ENCODE measurements around the gene FLRT3.

FLRT3 gene

DNA sequence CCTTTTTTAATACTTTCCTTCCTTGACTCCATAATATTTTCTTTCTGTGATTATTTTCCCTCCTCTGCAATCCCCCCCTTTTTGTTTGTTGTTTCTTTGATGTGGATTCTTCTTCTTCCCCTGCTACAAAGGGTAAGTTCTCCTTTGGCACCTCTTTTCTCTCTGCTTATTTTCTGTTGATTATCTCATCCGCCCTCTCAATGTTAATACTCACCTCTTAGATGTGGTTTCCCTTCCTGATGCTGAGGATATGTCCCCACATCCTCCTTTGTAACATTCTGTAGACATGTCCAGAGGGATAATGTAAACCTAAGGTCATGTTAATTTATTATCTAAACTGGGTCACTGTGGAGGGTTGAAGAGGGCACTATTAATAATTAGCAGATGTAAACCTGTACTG, 17.7 kb downstream of the FLRT3 start:
- DNase-seq (ENCODE audit: low read depth), result no peak

DNA sequence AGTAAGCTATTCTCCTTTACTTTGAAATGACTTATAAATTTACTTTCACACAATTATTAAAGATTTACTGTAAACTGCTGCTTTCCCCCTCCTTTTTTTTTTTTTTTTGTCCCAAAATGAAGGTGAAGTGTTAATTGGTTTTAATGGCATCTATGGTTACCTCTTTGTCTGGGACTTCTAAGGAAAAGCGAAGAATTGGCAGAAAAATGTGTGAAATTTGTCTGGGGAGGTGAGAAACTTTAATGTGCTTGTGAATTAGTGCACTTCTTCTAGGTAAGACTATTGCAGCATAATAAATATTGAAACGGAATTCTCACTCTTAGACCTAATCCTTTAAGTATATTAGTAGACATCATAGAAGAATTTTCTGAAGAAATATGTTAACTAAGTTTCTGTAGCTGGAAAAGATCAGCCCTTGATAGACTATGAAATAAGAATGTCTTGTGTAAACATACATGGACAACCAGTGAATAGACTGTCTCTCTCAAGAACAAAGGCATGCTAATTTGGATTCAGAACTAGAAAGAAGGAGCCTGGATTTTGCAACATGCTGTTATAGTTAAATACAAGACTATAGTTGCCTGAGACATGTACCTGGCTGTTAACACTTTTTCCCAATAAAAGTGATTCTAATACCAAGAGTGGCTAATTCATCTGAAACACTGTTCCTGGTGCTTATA, 23.9 kb downstream of the FLRT3 start:
- no peak for DNase-seq (ENCODE audit: low read depth)

GRCh38 chr20:14312001-14312400, 25.4 kb downstream of the FLRT3 start:
- no peak for DNase-seq (ENCODE audit: low read depth)

- DNase-seq (ENCODE audit: low read depth), result no peak
Observed at GRCh38 chr20:14310977-14311627, 26.3 kb downstream of the FLRT3 start.

GRCh38 chr20:14307956-14308355, 29.5 kb downstream of the FLRT3 start:
- DNase-seq (ENCODE audit: low read depth), result no peak

DNA sequence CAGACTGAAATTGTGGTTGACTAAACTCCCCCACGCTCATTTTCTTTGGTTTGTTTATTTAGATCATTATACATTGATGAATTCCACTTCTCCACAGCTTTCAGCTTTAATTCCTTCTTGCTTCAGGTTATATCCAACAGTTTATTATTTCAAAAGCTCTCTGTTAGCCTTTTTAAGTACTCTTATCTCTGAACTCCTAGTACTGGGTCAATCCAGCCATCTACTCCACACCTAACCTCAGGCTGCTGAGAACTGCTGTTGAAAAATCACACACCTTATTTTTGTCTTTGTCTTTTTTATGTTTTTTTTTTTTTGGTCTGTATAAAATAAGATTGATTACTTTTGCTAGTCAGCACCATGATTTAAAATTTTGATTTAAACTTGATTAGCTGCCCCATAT, 32.9 kb downstream of the FLRT3 start:
- no peak for DNase-seq (ENCODE audit: low read depth)

GRCh38 chr20:14303651-14304050, 33.8 kb downstream of the FLRT3 start:
- DNase-seq (ENCODE audit: low read depth), result no peak

GRCh38 chr20:14303106-14303505, 34.3 kb downstream of the FLRT3 start:
- DNase-seq (ENCODE audit: low read depth), result no peak

DNA sequence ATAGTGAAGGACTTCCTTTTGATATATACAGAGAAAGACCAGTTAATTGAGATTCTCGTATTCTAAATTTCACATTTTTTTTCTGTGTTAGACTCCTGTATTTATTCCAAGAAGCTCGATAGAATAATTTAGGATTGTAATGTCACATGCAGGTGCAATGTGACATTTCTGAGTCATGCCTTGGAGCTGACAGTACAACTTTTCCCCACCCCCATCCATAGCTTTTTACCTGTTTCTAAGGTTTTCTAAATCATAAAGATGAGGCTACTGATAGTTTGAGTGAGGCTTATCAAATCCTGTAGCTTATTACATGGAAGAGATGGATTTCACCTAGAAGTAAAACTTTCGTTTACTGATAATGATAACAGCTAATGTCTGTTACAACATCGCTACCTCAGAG, 37.6 kb downstream of the FLRT3 start:
- DNase-seq (ENCODE audit: low read depth), result no peak

- no peak for DNase-seq (ENCODE audit: low read depth)
Observed at GRCh38 chr20:14295770-14296309, 41.6 kb downstream of the FLRT3 start.

- DNase-seq (ENCODE audit: low read depth), result no peak
Observed at GRCh38 chr20:14295238-14295637, 42.2 kb downstream of the FLRT3 start.

GRCh38 chr20:14291502-14291901, 45.9 kb downstream of the FLRT3 start:
- DNase-seq (ENCODE audit: low read depth), result no peak

GRCh38 chr20:14288341-14289330, 48.8 kb downstream of the FLRT3 start:
- no peak for DNase-seq (ENCODE audit: low read depth)

DNA sequence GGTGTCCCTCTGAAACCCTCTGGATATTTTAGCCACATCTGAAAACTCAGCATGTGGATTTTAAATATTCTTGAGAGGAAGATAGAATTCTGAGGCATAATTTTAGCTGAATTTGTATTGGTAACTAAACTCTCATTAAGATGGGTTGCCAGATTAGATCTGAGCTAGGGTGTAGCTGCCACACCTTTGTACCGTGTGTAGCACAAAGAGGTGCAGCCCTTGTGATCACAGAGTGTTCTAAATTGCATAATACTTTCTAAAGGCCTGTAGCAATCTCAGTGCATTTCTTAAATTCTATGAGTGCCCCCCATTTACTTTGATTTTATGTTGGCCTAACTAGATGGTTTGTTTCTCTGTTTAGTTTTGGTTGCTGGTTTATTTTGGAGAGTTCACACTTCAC, 53.0 kb downstream of the FLRT3 start:
- DNase-seq (ENCODE audit: low read depth), result no peak

DNA sequence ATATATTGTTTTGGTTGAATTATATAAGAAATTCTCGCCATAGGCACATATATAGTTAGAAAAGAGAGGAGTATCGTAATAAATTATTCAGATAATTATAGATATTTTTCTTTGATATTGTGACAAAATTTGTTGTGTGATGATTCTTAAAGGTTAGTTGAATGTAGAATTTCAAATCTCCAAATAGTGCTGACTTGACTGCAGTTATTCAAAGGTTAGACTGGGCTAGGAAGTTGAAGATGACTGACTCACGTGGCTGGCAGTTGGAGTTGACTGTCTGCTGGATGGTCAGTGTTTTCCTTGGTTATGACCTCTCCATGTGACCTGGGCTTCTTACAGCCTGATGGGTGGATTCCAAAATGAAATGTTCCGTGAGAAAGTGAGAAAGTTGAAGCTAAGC, 55.3 kb downstream of the FLRT3 start:
- no peak for DNase-seq (ENCODE audit: low read depth)

Data from stimulated activated CD8-positive, alpha-beta memory T cell treated with anti-CD3 and anti-CD28 coated beads, Interleukin-15, amount 100 ng/mL, for 24 hours (primary cell).